Heart left ventricle (tissue), 13 donors: Measurements from ENCODE around the gene ATG14.

Experiments
- POLR2A ChIP-seq, 2 donors: fragments of 450-650 bp; IDR thresholded peaks; one replicate each; pipeline ENCODE4 v1.6.1; 2017; ENCODE audit warnings: antibody characterized with exemption in 2 of 2, mild to moderate bottlenecking in 2 of 2, moderate library complexity in 2 of 2
- TF ChIP-seq, protein P1 (sequence below), 12 donors: fragments of 200-600 bp; sonication (generic) in 4 of 12; IDR thresholded peaks; one replicate each; pipeline versions ENCODE4 v1.5.0 to v1.8.0; 2018 to 2022; ENCODE audit warnings: antibody characterized with exemption in 12 of 12, mild to moderate bottlenecking in 5 of 12
- donor health status: ischemic (EF 13 %, LVEDD 7.1; RV severe dilation, severe dysfunction).
- donor health status: DM: no; HTN: yes; CAD: no.
- donor health status: DM: no; HTN: no; CAD: no.
- donor health status: ischemic (EF 25% LVEDD 6.9; RV normal size, moderate dysfunction).
- donor health status: ischemic (EF 25% LVEDD 5.7; RV mildly dilated, moderate dysfunction).
- donor health status: ischemic (EF 35%, LVEDD 5.7; RV mildly dilated, moderate dysfunction).
- donor health status: nonischemic (EF 11% LVEDD 7.7; RV severe dilation, severe dysfunction).
- donor health status: DM: yes; HTN: yes; CAD: no.
- donor health status: PGD.
- donor health status: ischemic (EF 29% LVEDD 5.4; RV normal size, mild dysfunction).
- donor health status: nonischemic (EF 23%, LVEDD 6.1; RV moderate dilation, normal function).

DNA sequence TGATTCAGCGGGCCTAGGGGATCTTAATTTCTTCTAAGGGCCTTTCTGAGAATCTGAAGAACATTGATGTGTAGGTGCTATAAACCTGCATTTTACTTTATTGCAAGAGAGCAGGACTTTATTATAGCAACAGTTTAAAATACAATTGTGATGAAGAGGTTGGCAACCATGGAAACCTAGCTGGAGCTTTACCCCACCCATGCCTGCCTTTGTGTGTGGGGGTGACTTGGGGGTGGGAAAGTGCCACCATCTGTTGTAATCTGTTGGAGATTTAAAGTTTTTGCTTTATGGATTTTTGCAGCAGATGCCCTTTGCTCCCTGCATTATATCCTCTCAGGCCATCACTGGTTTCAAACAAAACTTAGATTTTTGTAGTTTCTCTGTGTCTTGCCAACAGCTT is 64.6 kb downstream of the ATG14 start:
- TF ChIP-seq POLR2A (IDR thresholded peaks at IDR 0.05), result no peak
- TF ChIP-seq, protein P1, sequence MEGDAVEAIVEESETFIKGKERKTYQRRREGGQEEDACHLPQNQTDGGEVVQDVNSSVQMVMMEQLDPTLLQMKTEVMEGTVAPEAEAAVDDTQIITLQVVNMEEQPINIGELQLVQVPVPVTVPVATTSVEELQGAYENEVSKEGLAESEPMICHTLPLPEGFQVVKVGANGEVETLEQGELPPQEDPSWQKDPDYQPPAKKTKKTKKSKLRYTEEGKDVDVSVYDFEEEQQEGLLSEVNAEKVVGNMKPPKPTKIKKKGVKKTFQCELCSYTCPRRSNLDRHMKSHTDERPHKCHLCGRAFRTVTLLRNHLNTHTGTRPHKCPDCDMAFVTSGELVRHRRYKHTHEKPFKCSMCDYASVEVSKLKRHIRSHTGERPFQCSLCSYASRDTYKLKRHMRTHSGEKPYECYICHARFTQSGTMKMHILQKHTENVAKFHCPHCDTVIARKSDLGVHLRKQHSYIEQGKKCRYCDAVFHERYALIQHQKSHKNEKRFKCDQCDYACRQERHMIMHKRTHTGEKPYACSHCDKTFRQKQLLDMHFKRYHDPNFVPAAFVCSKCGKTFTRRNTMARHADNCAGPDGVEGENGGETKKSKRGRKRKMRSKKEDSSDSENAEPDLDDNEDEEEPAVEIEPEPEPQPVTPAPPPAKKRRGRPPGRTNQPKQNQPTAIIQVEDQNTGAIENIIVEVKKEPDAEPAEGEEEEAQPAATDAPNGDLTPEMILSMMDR (IDR thresholded peaks at IDR 0.05), result no peak
